ENCODE data around the gene MPG. TPM values are rescaled to one million over a fixed set of nuclear protein-coding genes. Genes with fewer than 3 reads are reported as not detected.
A peak's percentile ranks its signal among the peaks of the same experiment; 100 is the strongest.

Gene MPG
- total RNA-seq, 1 donor from 2014 or later = 43.4 TPM

DNA sequence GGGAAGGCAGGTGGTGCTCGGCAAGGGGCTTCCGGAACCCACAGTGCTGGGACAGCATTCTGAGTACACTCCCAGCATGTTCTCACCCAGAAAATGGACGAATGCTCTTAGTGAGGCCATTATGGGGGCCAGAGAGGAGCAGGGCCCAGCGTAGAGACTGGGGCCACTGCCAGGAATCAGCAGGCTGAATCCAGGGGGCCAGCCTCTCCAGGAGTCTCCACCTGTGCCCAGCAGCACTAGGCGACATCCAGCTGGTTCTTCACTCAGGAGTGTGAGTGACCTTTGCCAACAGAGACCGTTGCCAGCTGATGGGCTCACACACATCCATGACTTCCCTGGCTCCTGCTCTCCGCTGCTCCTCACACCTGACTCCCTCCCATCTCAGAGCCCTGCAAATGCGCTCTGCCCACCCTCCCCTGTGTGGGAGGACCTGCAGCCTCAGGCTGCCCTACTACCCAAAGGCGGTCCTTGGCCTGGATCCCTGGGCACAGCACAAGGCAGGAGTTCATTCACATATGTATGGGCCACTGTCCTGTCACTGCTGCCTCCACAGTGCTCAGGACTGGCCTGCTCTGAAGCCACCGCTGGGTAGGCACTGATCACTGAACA lies 10.7 kb upstream of the MPG start:
- no peak for DNase-seq (ENCODE audit: low spot score in 2 of 2, unreplicated experiment in 2 of 2)
- TF ChIP-seq, protein P1, sequence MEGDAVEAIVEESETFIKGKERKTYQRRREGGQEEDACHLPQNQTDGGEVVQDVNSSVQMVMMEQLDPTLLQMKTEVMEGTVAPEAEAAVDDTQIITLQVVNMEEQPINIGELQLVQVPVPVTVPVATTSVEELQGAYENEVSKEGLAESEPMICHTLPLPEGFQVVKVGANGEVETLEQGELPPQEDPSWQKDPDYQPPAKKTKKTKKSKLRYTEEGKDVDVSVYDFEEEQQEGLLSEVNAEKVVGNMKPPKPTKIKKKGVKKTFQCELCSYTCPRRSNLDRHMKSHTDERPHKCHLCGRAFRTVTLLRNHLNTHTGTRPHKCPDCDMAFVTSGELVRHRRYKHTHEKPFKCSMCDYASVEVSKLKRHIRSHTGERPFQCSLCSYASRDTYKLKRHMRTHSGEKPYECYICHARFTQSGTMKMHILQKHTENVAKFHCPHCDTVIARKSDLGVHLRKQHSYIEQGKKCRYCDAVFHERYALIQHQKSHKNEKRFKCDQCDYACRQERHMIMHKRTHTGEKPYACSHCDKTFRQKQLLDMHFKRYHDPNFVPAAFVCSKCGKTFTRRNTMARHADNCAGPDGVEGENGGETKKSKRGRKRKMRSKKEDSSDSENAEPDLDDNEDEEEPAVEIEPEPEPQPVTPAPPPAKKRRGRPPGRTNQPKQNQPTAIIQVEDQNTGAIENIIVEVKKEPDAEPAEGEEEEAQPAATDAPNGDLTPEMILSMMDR (IDR thresholded peaks at IDR 0.05; ENCODE audit: unreplicated experiment) = no peak
- Mint-ChIP-seq H3K36me3 (peaks cover 3% of the 10 kb centered on the region), H3K27ac (no peak overlapping the region), H3K27me3 (ENCODE audit: low read depth) (no peaks in the 10 kb centered on the region), H3K4me1 (peaks cover 38% of the 10 kb centered on the region), H3K9me3 (no peaks in the 10 kb centered on the region), H3K4me3 (no peak overlapping the region)

DNA sequence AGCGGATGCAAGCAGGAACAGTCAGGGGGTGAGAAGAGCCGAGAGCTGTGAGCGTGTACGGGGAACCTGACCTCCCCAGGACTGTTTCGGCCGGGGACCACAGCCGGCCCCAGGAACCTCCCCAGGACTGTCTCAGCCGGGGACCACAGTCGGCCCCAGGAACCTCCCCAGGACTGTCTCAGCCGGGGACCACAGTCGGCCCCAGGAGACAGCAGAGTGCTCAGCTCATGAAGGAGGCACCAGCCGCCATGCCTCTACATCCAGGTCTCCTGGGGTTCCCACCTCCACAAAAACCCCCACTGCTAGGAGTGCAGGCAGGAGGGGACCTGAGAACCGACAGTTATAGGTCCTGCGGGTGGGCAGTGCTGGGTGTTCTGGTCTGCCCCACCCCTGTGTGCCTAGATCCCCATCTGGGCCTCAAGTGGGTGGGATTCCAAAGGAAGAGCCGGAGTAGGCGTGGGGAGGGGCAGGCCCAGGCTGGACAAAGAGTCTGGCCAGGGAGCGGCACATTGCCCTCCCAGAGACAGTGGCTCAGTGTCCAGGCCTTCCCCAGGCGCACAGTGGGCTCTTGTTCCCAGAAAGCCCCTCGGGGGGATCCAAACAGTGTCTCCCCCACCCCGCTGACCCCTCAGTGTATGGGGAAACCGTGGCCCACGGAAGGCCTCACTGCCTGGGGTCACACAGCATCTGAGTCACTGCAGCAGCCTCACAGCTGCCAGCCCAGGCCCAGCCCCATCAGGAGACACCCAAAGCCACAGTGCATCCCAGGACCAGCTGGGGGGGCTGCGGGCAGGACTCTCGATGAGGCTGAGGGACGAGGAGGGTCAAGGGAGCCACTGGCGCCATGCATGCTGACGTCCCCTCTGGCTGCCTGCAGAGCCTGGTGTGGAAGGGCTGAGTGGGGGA lies 9.9 kb upstream of the MPG start:
- TF ChIP-seq, protein P1 (IDR thresholded peaks at IDR 0.05; ENCODE audit: unreplicated experiment) = no peak
- H3K36me3 Mint-ChIP-seq = peaks cover 3% of the 10 kb centered on the region
- no peak for DNase-seq (ENCODE audit: low spot score in 2 of 2, unreplicated experiment in 2 of 2)
- no peak overlapping the region for H3K4me3 Mint-ChIP-seq
- H3K4me1 Mint-ChIP-seq = peaks cover 42% of the 10 kb centered on the region
- no peak overlapping the region for H3K27ac Mint-ChIP-seq
- no peaks in the 10 kb centered on the region for H3K9me3 Mint-ChIP-seq
- no peaks in the 10 kb centered on the region for H3K27me3 Mint-ChIP-seq (ENCODE audit: low read depth)

DNA sequence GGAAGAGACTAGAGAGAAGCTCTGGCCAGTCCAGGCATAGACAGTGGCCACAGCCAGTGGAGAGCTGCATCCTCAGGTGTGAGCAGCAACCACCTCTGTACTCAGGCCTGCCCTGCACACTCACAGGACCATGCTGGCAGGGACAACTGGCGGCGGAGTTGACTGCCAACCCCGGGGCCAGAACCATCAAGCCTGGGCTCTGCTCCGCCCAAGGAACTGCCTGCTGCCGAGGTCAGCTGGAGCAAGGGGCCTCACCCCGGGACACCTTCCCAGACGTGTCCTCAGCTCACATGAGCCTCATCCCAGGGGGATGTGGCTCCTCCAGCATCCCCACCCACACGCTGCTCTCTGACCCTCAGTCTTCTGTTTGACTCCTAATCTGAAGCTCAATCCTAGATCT lies 8.8 kb upstream of the MPG start:
- no peak for DNase-seq (ENCODE audit: low spot score in 2 of 2, unreplicated experiment in 2 of 2)
- TF ChIP-seq, protein P1 (IDR thresholded peaks at IDR 0.05; ENCODE audit: unreplicated experiment) = no peak
- Mint-ChIP-seq H3K9me3 (no peaks in the 10 kb centered on the region), H3K4me1 (peaks cover 47% of the 10 kb centered on the region), H3K27me3 (ENCODE audit: low read depth) (no peaks in the 10 kb centered on the region), H3K36me3 (peaks cover 2% of the 10 kb centered on the region), H3K4me3 (no peak overlapping the region), H3K27ac (peak overlapping the region; percentile 53)

DNA sequence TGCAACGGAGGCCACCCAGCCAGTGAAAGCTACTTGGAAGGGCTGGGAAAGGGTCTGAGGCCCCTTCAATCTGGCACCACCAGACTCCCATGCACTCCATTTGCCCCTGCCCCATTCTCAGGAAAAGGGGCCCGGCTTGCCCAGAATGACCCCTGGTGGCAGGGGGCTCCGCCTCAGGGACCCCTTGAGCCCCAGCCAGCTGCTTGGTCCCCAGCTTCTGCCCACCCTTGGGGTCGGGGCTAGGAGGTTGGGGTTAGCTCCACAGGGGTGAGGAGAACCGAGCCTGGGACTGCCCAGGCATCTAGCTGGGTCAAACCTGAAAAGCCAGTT lies 6.8 kb upstream of the MPG start:
- no peaks in the 10 kb centered on the region for H3K36me3 Mint-ChIP-seq
- TF ChIP-seq, protein P1 (IDR thresholded peaks at IDR 0.05; ENCODE audit: unreplicated experiment) = no peak
- DNase-seq (ENCODE audit: low spot score in 2 of 2, unreplicated experiment in 2 of 2) = no peak
- no peaks in the 10 kb centered on the region for H3K27me3 Mint-ChIP-seq (ENCODE audit: low read depth)
- peak overlapping the region; percentile 97 for H3K27ac Mint-ChIP-seq
- H3K4me3 Mint-ChIP-seq = peak overlapping the region; percentile 85
- H3K9me3 Mint-ChIP-seq = no peaks in the 10 kb centered on the region
- H3K4me1 Mint-ChIP-seq = peaks cover 57% of the 10 kb centered on the region

DNA sequence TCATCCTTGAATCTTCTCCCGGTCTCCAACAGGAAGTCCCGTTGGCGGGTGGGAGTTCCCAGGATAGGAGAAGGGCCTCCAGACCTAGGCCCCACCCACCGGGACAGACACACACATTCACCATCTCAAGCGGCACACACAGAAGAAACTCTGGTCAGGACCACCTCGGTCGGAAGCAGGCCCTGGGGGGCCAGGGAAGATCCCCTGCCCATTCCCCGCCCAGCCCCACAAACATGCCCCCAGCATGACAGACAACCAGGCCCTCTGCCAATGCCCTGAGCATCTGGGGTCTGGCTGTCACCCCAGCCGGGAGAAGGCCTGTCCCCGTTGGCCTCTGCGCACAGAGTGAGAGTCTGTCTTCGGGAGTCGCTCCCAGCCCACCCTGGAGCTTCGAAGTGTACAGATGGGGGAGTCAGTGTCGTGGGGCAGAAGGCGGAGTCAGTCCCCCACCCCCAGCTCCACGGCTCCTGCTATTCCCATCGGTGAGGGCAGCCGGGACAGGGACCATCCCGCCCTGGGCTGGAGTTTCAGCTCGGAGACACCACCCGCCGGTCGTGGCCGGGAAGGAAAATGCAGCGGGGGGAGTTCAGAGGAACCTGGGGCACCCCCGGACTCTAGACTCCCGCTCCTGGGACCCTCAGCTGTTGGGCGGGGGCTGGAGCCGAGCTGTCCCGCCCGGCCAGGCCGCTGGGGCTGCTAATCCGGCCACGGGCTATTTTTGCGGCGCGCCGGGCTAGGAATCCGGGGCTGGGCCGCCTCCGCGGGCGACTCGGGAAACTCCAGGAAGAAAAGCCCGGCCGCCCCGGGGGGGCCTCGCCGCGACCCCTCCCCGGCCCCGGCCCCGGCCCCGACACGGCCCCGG lies 6.3 kb upstream of the MPG start:
- TF ChIP-seq, protein P1 (IDR thresholded peaks at IDR 0.05; ENCODE audit: unreplicated experiment) = no peak
- Mint-ChIP-seq H3K27me3 (ENCODE audit: low read depth) (no peaks in the 10 kb centered on the region), H3K36me3 (no peaks in the 10 kb centered on the region), H3K4me3 (peak overlapping the region; percentile 85), H3K9me3 (no peaks in the 10 kb centered on the region), H3K27ac (peak overlapping the region; percentile 97), H3K4me1 (peaks cover 63% of the 10 kb centered on the region)
- DNase-seq (ENCODE audit: low spot score in 2 of 2, unreplicated experiment in 2 of 2) = peak; percentile 59 to 77
